Measurements from ENCODE around the gene ELN.
A peak's percentile ranks its signal among the peaks of the same experiment; 100 is the strongest.

Gene ELN

GRCh38 chr7:74061840-74062539 is 34.0 kb downstream of the ELN start:
- DNase-seq (ENCODE audit: low read depth): peak; percentile 90

GRCh38 chr7:74063223-74063641 is 35.3 kb downstream of the ELN start:
- no peak for DNase-seq (ENCODE audit: low read depth)

GRCh38 chr7:74063646-74064045 is 35.7 kb downstream of the ELN start:
- DNase-seq (ENCODE audit: low read depth): no peak

- no peak for DNase-seq (ENCODE audit: low read depth)
Measured at GRCh38 chr7:74064696-74065095, 36.7 kb downstream of the ELN start.

GRCh38 chr7:74066626-74067025 is 38.7 kb downstream of the ELN start:
- DNase-seq (ENCODE audit: low read depth): no peak

GRCh38 chr7:74068378-74069085 is 40.6 kb downstream of the ELN start:
- no peak for DNase-seq (ENCODE audit: low read depth)

- DNase-seq (ENCODE audit: low read depth): no peak
Measured at GRCh38 chr7:74069086-74069541, 41.1 kb downstream of the ELN start.

- DNase-seq (ENCODE audit: low read depth): no peak
Measured at GRCh38 chr7:74069790-74070618, 42.0 kb downstream of the ELN start.

- no peak for DNase-seq (ENCODE audit: low read depth)
Measured at GRCh38 chr7:74070619-74070921, 42.6 kb downstream of the ELN start.

- no peak for DNase-seq (ENCODE audit: low read depth)
Measured at GRCh38 chr7:74071121-74071520, 43.1 kb downstream of the ELN start.

- DNase-seq (ENCODE audit: low read depth): peak; percentile 36
Measured at GRCh38 chr7:74074770-74075169, 46.8 kb downstream of the ELN start.

- DNase-seq (ENCODE audit: low read depth): no peak
Measured at GRCh38 chr7:74078461-74078860, 50.5 kb downstream of the ELN start.

- no peak for DNase-seq (ENCODE audit: low read depth)
Measured at GRCh38 chr7:74082770-74083116, 54.8 kb downstream of the ELN start.

GRCh38 chr7:74083117-74083876 is 55.3 kb downstream of the ELN start, which contains the start of gene LIMK1:
Gene LIMK1, plus strand, starts transcription at chr7:74083804. Its CDS starts 187 bp downstream, at chr7:74083991.
- DNase-seq (ENCODE audit: low read depth): peak; percentile 83

- DNase-seq (ENCODE audit: low read depth): peak; percentile 75
Measured at GRCh38 chr7:74083928-74084721, 56.2 kb downstream of the ELN start.

GRCh38 chr7:74084722-74085578 is 57.0 kb downstream of the ELN start:
- no peak for DNase-seq (ENCODE audit: low read depth)

- DNase-seq (ENCODE audit: low read depth): no peak
Measured at GRCh38 chr7:74087791-74088453, 59.9 kb downstream of the ELN start.

GRCh38 chr7:74092321-74092963 is 64.5 kb downstream of the ELN start:
- no peak for DNase-seq (ENCODE audit: low read depth)

GRCh38 chr7:74092964-74093471 is 65.0 kb downstream of the ELN start:
- DNase-seq (ENCODE audit: low read depth): peak; percentile 42
